Body of pancreas (tissue), 4 donors: ENCODE results near the gene HS6ST2.

ENCODE experiments used
- POLR2A ChIP-seq, 3 donors: fragments of 450-650 bp; IDR thresholded peaks; one replicate each; pipeline ENCODE4 v1.6.1; 2016; ENCODE audit warnings: antibody characterized with exemption in 3 of 3, mild to moderate bottlenecking in 2 of 3
- TF ChIP-seq, protein P1 (sequence below), 7 experiments: fragments of 450-650 bp in 4 of 7; fragments of 200-600 bp in 3 of 7; sonication (generic) in 3 of 7; IDR thresholded peaks; one replicate each; pipeline ENCODE4 v1.5.1; 2016 to 2019; ENCODE audit warnings: antibody characterized with exemption in 7 of 7

DNA sequence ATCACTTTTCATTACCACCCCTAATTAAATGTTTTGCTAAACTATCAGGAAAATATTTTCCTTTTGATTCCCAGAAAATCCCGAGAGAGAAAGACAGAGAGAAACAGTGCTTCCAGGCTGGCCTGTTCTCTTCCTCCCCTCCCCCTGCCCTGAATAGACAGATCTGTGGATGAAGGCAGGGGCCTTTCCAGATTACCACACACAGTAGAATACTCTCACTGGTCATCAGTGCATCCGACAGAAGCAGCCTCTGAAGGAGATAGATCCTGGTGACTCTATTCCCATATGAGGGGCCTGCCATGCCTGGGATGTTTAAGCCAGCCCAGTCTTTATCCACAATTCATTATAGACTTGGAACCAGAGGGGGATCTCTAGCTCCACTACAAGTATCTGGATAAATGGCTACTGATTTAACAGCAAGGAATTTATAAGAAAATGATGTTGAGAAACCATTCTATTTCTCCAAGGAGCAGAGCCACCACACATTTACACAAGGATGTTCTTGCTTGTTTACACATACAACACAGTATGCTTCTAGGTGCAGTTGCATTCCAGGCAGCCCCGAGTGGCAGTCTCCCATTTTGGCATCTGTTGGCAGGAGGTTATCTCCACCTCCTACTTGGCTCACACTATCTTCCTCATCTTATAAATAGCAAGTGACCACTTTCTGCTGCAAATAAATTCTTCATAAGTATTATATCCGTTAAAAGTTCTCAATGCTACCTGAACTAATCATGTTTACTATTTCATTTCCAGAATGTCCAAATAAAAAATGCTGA is 115.8 kb downstream of the HS6ST2 start:
- TF ChIP-seq, protein P1, sequence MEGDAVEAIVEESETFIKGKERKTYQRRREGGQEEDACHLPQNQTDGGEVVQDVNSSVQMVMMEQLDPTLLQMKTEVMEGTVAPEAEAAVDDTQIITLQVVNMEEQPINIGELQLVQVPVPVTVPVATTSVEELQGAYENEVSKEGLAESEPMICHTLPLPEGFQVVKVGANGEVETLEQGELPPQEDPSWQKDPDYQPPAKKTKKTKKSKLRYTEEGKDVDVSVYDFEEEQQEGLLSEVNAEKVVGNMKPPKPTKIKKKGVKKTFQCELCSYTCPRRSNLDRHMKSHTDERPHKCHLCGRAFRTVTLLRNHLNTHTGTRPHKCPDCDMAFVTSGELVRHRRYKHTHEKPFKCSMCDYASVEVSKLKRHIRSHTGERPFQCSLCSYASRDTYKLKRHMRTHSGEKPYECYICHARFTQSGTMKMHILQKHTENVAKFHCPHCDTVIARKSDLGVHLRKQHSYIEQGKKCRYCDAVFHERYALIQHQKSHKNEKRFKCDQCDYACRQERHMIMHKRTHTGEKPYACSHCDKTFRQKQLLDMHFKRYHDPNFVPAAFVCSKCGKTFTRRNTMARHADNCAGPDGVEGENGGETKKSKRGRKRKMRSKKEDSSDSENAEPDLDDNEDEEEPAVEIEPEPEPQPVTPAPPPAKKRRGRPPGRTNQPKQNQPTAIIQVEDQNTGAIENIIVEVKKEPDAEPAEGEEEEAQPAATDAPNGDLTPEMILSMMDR (IDR thresholded peaks at IDR 0.05) = no peak
- TF ChIP-seq POLR2A (IDR thresholded peaks at IDR 0.05) = no peak
